Activated naive CD4-positive, alpha-beta T cell treated with anti-CD3 and anti-CD28 coated beads, Interleukin-2, amount 50 U/mL, for 16 hours (primary cell): ENCODE data around the gene PRXL2C.

ENCODE experiments used
- DNase-seq: peaks from one replicate; pipeline ENCODE4 v3.0.0-alpha.2; 2020

Gene PRXL2C

DNA sequence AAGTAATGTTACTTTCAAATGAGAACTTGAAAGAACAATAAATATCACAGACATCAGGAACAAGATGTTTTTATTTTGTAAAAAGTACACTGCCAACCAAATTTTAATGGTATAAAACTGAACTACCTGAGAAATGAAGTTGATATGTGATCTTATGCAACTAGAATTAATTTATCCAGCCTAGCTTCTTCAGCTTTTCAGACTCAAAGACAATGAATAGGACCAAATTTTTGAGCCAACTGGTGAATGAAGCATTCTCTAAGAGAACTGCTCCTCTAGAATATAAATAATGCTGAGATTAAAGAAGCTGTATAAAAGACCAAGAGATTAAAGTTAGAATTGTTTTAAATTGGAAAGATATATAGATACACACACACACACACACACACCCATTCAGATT is 45.4 kb downstream of the PRXL2C start:
- no peak for DNase-seq

- no peak for DNase-seq
Observed at GRCh38 chr9:96607971-96608370, 47.1 kb downstream of the PRXL2C start.

- no peak for DNase-seq
Observed at GRCh38 chr9:96605328-96605727, 49.8 kb downstream of the PRXL2C start.

- DNase-seq: no peak
Observed at GRCh38 chr9:96604004-96604319, 51.2 kb downstream of the PRXL2C start.

GRCh38 chr9:96603305-96604003 is 51.7 kb downstream of the PRXL2C start:
- no peak for DNase-seq

DNA sequence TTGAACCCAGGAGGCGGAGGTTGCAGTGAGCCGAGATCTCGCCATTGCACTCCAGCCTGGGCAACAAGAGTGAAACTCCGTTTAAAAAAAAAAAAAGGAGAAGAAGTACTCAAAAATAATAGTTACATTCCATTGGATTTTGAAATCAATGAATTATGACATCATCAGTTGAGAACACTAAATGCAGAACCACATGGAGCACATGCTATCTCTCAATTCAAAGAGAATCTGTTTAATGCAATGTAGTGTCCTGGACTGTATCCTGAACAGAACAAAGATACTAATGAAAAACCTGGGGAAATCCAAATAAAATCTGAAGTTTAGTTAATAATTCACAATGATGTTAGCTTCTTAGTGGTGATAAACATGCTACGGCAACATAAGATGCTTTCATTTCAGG is 55.8 kb downstream of the PRXL2C start:
- DNase-seq: no peak

- DNase-seq: no peak
Observed at GRCh38 chr9:96596601-96597111, 58.5 kb downstream of the PRXL2C start.
